Thoracic aorta (tissue), 2 donors: ENCODE results near the gene MAGIX. TPM values are rescaled to one million over a fixed set of nuclear protein-coding genes. Genes with fewer than 3 reads are reported as not detected.

Experiments
- ATAC-seq: fragments of 150-250 bp; one replicate; pipeline ENCODE4 v1.8.0; 2017; ENCODE audit warnings: low read depth; ENCODE audit not compliant: insufficient number of reproducible peaks, low FRiP score
- DNase-seq: peaks from one replicate; pipeline ENCODE4 v3.0.0-alpha.2; 2020; ENCODE audit warnings: low spot score
- H3K27ac ChIP-seq, 2 donors: fragments of 200-600 bp; sonication (generic); 1 replicate in 1 of 2; 2 replicates in 1 of 2; pipeline ENCODE4 v1.5.1; 2016; ENCODE audit warnings: mild to moderate bottlenecking in 2 of 2, moderate library complexity in 2 of 2
- H3K27me3 ChIP-seq: fragments of 200-600 bp; sonication (generic); replicated peaks from 2 replicates; pipeline ENCODE4 v1.6.0; 2016; ENCODE audit warnings: mild to moderate bottlenecking; ENCODE audit not compliant: insufficient read depth
- H3K36me3 ChIP-seq: fragments of 200-600 bp; sonication (generic); one replicate; pipeline ENCODE4 v1.5.1; 2016
- H3K4me1 ChIP-seq, 2 donors: fragments of 200-600 bp; sonication (generic); 1 replicate in 1 of 2; 2 replicates in 1 of 2; pipeline versions ENCODE4 v1.5.1 to v1.6.0; 2016; ENCODE audit warnings: low read depth in 2 of 2, mild to moderate bottlenecking in 1 of 2; ENCODE audit not compliant: control insufficient read depth in 1 of 2
- H3K4me3 ChIP-seq: fragments of 200-600 bp; sonication (generic); 2 replicates; pipeline ENCODE4 v1.5.1; 2016; ENCODE audit warnings: mild to moderate bottlenecking
- H3K9me3 ChIP-seq: fragments of 200-600 bp; sonication (generic); 2 replicates; pipeline ENCODE4 v1.5.1; 2016
- CTCF ChIP-seq: fragments of 200-600 bp; sonication (generic); IDR thresholded peaks from one replicate; pipeline ENCODE4 v1.5.1; 2019; ENCODE audit warnings: antibody characterized with exemption
- total RNA-seq, 2 donors: library from RNA; depleted of rRNA; stranded (reverse); fragments of >200 nt; gene quantifications; one replicate each; pipeline versions ENCODE4 v1.1.0 to v1.2.3, GENCODE V29; 2016

The MAGIX gene
- total RNA-seq, 2 donors from 2014 or later, result 3.5 to 16.8 TPM

GRCh38 chrX:49212209-49212608 lies 49.7 kb downstream of the MAGIX start:
- Histone ChIP-seq H3K36me3 (no peaks in the 10 kb centered on the region), H3K27me3 (no peaks in the 10 kb centered on the region), H3K4me1 (no peaks in the 10 kb centered on the region), H3K4me3 (no peak overlapping the region), H3K27ac (no peak overlapping the region), H3K9me3 (no peaks in the 10 kb centered on the region)
- DNase-seq, result no peak
- TF ChIP-seq CTCF, result no peak
- no peak for ATAC-seq

GRCh38 chrX:49212861-49213260 lies 50.3 kb downstream of the MAGIX start:
- no peak for DNase-seq
- Histone ChIP-seq H3K4me3 (no peak overlapping the region), H3K9me3 (no peaks in the 10 kb centered on the region), H3K36me3 (no peaks in the 10 kb centered on the region), H3K27ac (no peak overlapping the region), H3K4me1 (no peaks in the 10 kb centered on the region), H3K27me3 (no peaks in the 10 kb centered on the region)
- no peak for ATAC-seq
- TF ChIP-seq CTCF, result no peak

GRCh38 chrX:49214416-49214815 lies 51.9 kb downstream of the MAGIX start:
- Histone ChIP-seq H3K27ac (no peak overlapping the region), H3K27me3 (no peaks in the 10 kb centered on the region), H3K4me1 (no peaks in the 10 kb centered on the region), H3K4me3 (no peak overlapping the region), H3K9me3 (no peaks in the 10 kb centered on the region), H3K36me3 (no peaks in the 10 kb centered on the region)
- no peak for DNase-seq
- ATAC-seq, result no peak
- TF ChIP-seq CTCF, result no peak

GRCh38 chrX:49214996-49215526 lies 52.5 kb downstream of the MAGIX start:
- Histone ChIP-seq H3K27me3 (no peaks in the 10 kb centered on the region), H3K4me1 (no peaks in the 10 kb centered on the region), H3K27ac (no peak overlapping the region), H3K36me3 (no peaks in the 10 kb centered on the region), H3K4me3 (no peak overlapping the region), H3K9me3 (no peaks in the 10 kb centered on the region)
- no peak for TF ChIP-seq CTCF
- ATAC-seq (no peak), DNase-seq (no peak)

Other genes starting within 250 kb of the MAGIX start
- gene PIM2, start 243.7 kb upstream of the MAGIX start, total RNA-seq, result 10 to 100 TPM; 14.8 to 21.9 TPM
- 10 to 100 TPM; 28.4 to 40.5 TPM for gene OTUD5, start 205.2 kb upstream of the MAGIX start, total RNA-seq
- gene KCND1, start 190.9 kb upstream of the MAGIX start, total RNA-seq, result 1 to 10 TPM; 3.8 to 5.0 TPM
- gene GRIPAP1, start 160.5 kb upstream of the MAGIX start, total RNA-seq, result 10 to 100 TPM; 29.8 to 36.6 TPM
- 100 to 1,000 TPM in 1 of 2 donors, 10 to 100 TPM in 1; 83.8 to 106 TPM for gene TFE3, start 119.4 kb upstream of the MAGIX start, total RNA-seq
- gene CCDC120, start 103.8 kb upstream of the MAGIX start, total RNA-seq, result 1 to 10 TPM; 3.6 to 5.6 TPM
- 10 to 100 TPM; 24.0 to 25.7 TPM for gene PRAF2, start 88.8 kb upstream of the MAGIX start, total RNA-seq
- gene WDR45, start 82.9 kb upstream of the MAGIX start, total RNA-seq, result 100 to 1,000 TPM in 1 of 2 donors, 10 to 100 TPM in 1; 90.2 to 108 TPM
- 10 to 100 TPM; 22.2 to 23.3 TPM for gene GPKOW, start 39.0 kb upstream of the MAGIX start, total RNA-seq
- 100 to 1,000 TPM in 1 of 2 donors, 10 to 100 TPM in 1; 90.2 to 101 TPM for gene PLP2, start 9.1 kb downstream of the MAGIX start, total RNA-seq
- gene PRICKLE3, start 23.6 kb downstream of the MAGIX start, total RNA-seq, result 10 to 100 TPM; 21.4 to 46.7 TPM
- 1 to 10 TPM; 3.2 to 6.9 TPM for gene SYP, start 37.4 kb downstream of the MAGIX start, total RNA-seq
- gene CACNA1F, start 70.6 kb downstream of the MAGIX start, total RNA-seq, result under 1 TPM in 1 of 2 donors, not detected in 1; 0.81 TPM
- gene CCDC22, start 72.7 kb downstream of the MAGIX start, total RNA-seq, result 10 to 100 TPM; 22.3 to 23.2 TPM
- not detected for gene FOXP3, start 102.0 kb downstream of the MAGIX start, total RNA-seq
- gene PPP1R3F, start 107.0 kb downstream of the MAGIX start, total RNA-seq, result 10 to 100 TPM; 12.6 to 14.8 TPM
- not detected for gene GAGE10, start 140.9 kb downstream of the MAGIX start, total RNA-seq
- gene GAGE12J, start 159.3 kb downstream of the MAGIX start, total RNA-seq, result not detected
- gene GAGE13, start 168.8 kb downstream of the MAGIX start, total RNA-seq, result not detected